H9 (cell line): ENCODE results near the gene MGAT2. TPM values are rescaled to one million over a fixed set of nuclear protein-coding genes. Genes with fewer than 3 reads are reported as not detected.

Experiments used
- DNase-seq: peaks from one replicate; pipeline ENCODE4 v3.0.0-alpha.2; 2017
- H2AFZ ChIP-seq: one replicate; pipeline ENCODE4 v1.6.1; 2013; ENCODE audit warnings: mild to moderate bottlenecking, low read length, control low read depth, moderate library complexity
- H2AK5ac ChIP-seq: 2 replicates; pipeline ENCODE4 v1.6.1; 2013; ENCODE audit warnings: low read length, control low read depth, mixed read lengths; ENCODE audit not compliant: insufficient read length
- H2BK120ac ChIP-seq: one replicate; pipeline ENCODE4 v1.6.1; 2013; ENCODE audit warnings: low read depth, mild to moderate bottlenecking, low read length, control low read depth, inconsistent platforms; ENCODE audit not compliant: poor library complexity, severe bottlenecking
- H2BK12ac ChIP-seq: 2 replicates; pipeline ENCODE4 v1.6.1; 2013; ENCODE audit warnings: low read length, control low read depth, mixed read lengths, low read depth; ENCODE audit not compliant: insufficient read length
- H2BK15ac ChIP-seq: 2 replicates; pipeline ENCODE4 v1.6.1; 2013; ENCODE audit warnings: low read depth, low read length, control low read depth
- H2BK20ac ChIP-seq: one replicate; pipeline ENCODE4 v1.6.1; 2013; ENCODE audit warnings: low read depth, mild to moderate bottlenecking, low read length, control low read depth, inconsistent platforms; ENCODE audit not compliant: poor library complexity, severe bottlenecking
- H2BK5ac ChIP-seq: 2 replicates; pipeline ENCODE4 v1.6.1; 2013; ENCODE audit warnings: low read length, control low read depth, mixed read lengths; ENCODE audit not compliant: insufficient read length
- H3K14ac ChIP-seq: 2 replicates; pipeline ENCODE4 v1.6.1; 2013; ENCODE audit warnings: low read length, control low read depth; ENCODE audit not compliant: insufficient read depth
- H3K18ac ChIP-seq: 2 replicates; pipeline ENCODE4 v1.6.1; 2013; ENCODE audit warnings: low read depth, mild to moderate bottlenecking, mixed read lengths, low read length, control low read depth; ENCODE audit not compliant: insufficient read length
- H3K23ac ChIP-seq: 2 replicates; pipeline ENCODE4 v1.6.1; 2013; ENCODE audit warnings: low read length, control low read depth, mixed read lengths, low read depth; ENCODE audit not compliant: insufficient read length
- H3K23me2 ChIP-seq: 2 replicates; pipeline ENCODE4 v1.6.1; 2013; ENCODE audit warnings: low read depth, mild to moderate bottlenecking, mixed read lengths, low read length, control low read depth; ENCODE audit not compliant: insufficient read length, poor library complexity, severe bottlenecking
- H3K27ac ChIP-seq: 2 replicates; pipeline ENCODE4 v1.5.1; 2013; ENCODE audit warnings: low read length, control low read depth, mixed read lengths, low read depth; ENCODE audit not compliant: insufficient read length
- H3K27me3 ChIP-seq: 2 replicates; pipeline ENCODE4 v1.6.1; 2013; ENCODE audit warnings: low read length, control low read depth, inconsistent platforms; ENCODE audit not compliant: insufficient read depth
- H3K4ac ChIP-seq: 2 replicates; pipeline ENCODE4 v1.6.1; 2013; ENCODE audit warnings: low read depth, mild to moderate bottlenecking, control low read depth, inconsistent platforms, low read length, moderate library complexity
- H3K4me1 ChIP-seq: 2 replicates; pipeline ENCODE4 v1.6.1; 2013; ENCODE audit warnings: low read length, control low read depth, inconsistent platforms; ENCODE audit not compliant: insufficient read depth
- H3K4me2 ChIP-seq: 2 replicates; pipeline ENCODE4 v1.6.1; 2013; ENCODE audit warnings: low read length, control low read depth, mixed read lengths; ENCODE audit not compliant: insufficient read length, insufficient read depth
- H3K56ac ChIP-seq: 2 replicates; pipeline ENCODE4 v1.6.1; 2013; ENCODE audit warnings: low read depth, mild to moderate bottlenecking, mixed read lengths, low read length, control low read depth; ENCODE audit not compliant: insufficient read length
- H3K79me1 ChIP-seq: 2 replicates; pipeline ENCODE4 v1.6.1; 2013; ENCODE audit warnings: low read depth, mild to moderate bottlenecking, moderate library complexity, low read length, control low read depth, inconsistent platforms; ENCODE audit not compliant: insufficient read depth, poor library complexity, severe bottlenecking
- H3K79me2 ChIP-seq: 2 replicates; pipeline ENCODE4 v1.6.1; 2013; ENCODE audit warnings: low read length, control low read depth, inconsistent platforms; ENCODE audit not compliant: insufficient read depth
- H3K9ac ChIP-seq: 2 replicates; pipeline ENCODE4 v1.6.1; 2013; ENCODE audit warnings: low read length, control low read depth, mixed read lengths; ENCODE audit not compliant: insufficient read length; ENCODE audit errors: extremely low read depth
- H3K9me3 ChIP-seq: one replicate; pipeline ENCODE4 v1.6.1; 2013; ENCODE audit warnings: low read depth, low read length, inconsistent platforms; ENCODE audit not compliant: control insufficient read depth
- H3T11ph ChIP-seq: one replicate; pipeline ENCODE4 v1.6.1; 2013; ENCODE audit warnings: mild to moderate bottlenecking, low read length, control low read depth, inconsistent platforms
- H4K20me1 ChIP-seq: one replicate; pipeline ENCODE4 v1.6.1; 2013; ENCODE audit not compliant: control insufficient read depth, insufficient read length, insufficient read depth
- H4K5ac ChIP-seq: 2 replicates; pipeline ENCODE4 v1.6.1; 2013; ENCODE audit warnings: low read depth, mild to moderate bottlenecking, mixed read lengths, low read length, control low read depth; ENCODE audit not compliant: insufficient read length
- H4K8ac ChIP-seq: replicated peaks from 2 replicates; pipeline ENCODE4 v1.6.1; 2013; ENCODE audit warnings: low read length, control low read depth, mixed read lengths, low read depth; ENCODE audit not compliant: insufficient read length
- H4K91ac ChIP-seq: 2 replicates; pipeline ENCODE4 v1.6.1; 2013; ENCODE audit warnings: low read depth, mild to moderate bottlenecking, moderate library complexity, mixed read lengths, low read length, control low read depth; ENCODE audit not compliant: insufficient read length
- H3K27ac Mint-ChIP-seq, 3 experiments: 2 replicates in 2 of 3; 3 replicates in 1 of 3; pipeline ENCODE4 v1.8.0; 2020 to 2021; ENCODE audit warnings: mixed read lengths in 3 of 3, mild to moderate bottlenecking in 1 of 3, moderate library complexity in 1 of 3
- H3K27me3 Mint-ChIP-seq: 2 replicates; pipeline ENCODE4 v1.8.0; 2021; ENCODE audit warnings: low read depth, mild to moderate bottlenecking, moderate library complexity, mixed read lengths
- H3K36me3 Mint-ChIP-seq, 3 experiments: 2 replicates in 2 of 3; 3 replicates in 1 of 3; pipeline ENCODE4 v1.8.0; 2020 to 2021; ENCODE audit warnings: low read depth in 3 of 3, mixed read lengths in 3 of 3; ENCODE audit not compliant: insufficient read depth in 1 of 3
- H3K4me1 Mint-ChIP-seq, 2 experiments: 2 replicates each; pipeline ENCODE4 v1.8.0; 2020; ENCODE audit warnings: mixed read lengths in 2 of 2
- H3K4me3 Mint-ChIP-seq, 2 experiments: 2 replicates in 1 of 2; 3 replicates in 1 of 2; pipeline ENCODE4 v1.8.0; 2020 to 2021; ENCODE audit warnings: mild to moderate bottlenecking in 2 of 2, mixed read lengths in 2 of 2, moderate library complexity in 1 of 2
- H3K9me3 Mint-ChIP-seq, 2 experiments: 2 replicates in 1 of 2; 3 replicates in 1 of 2; pipeline ENCODE4 v1.8.0; 2020; ENCODE audit warnings: mild to moderate bottlenecking in 2 of 2, mixed read lengths in 2 of 2, moderate library complexity in 1 of 2
- CTCF ChIP-seq: fragments of 200-600 bp; sonication (generic); conservative IDR thresholded peaks from 3 replicates; pipeline ENCODE4 v1.8.0; 2021; ENCODE audit warnings: antibody characterized with exemption, mild to moderate bottlenecking
- WGBS: extraction: QIAGEN DNeasy Blood & Tissue Kit; methylation state at CpG from one replicate; pipeline ENCODE4 v1.1.7; 2013; ENCODE audit warnings: missing lambda C conversion rate, low lambda C conversion rate, mixed read lengths; ENCODE audit not compliant: insufficient read length; ENCODE audit errors: extremely low coverage; 5-methylcytosine and 5-hydroxymethylcytosine counted together
- total RNA-seq: library from RNA; stranded (reverse); gene quantifications from 2 replicates; pipeline ENCODE4 v1.2.1, GENCODE V29; 2021

MGAT2 gene
- total RNA-seq, 1 experiment from 2014 or later, result 24.5 TPM

GRCh38 chr14:49579841-49580240 is 40.8 kb upstream of the MGAT2 start:
- peaks cover 9% of the 10 kb centered on the region for H3K79me1 ChIP-seq
- peaks cover 3% of the 10 kb centered on the region for H3K23me2 ChIP-seq
- DNase-seq, result no peak
- H2BK20ac ChIP-seq, result no peak overlapping the region
- H4K20me1 ChIP-seq, result no peaks in the 10 kb centered on the region
- peaks cover 5% of the 10 kb centered on the region; the same call in 1 of the 2 replicates for H3K4me1 ChIP-seq
- no peak overlapping the region for H3K27ac ChIP-seq
- peak overlapping the region in 2 of 3 experiments; percentile 14 to 30; a peak in 4 of 7 replicates for H3K27ac Mint-ChIP-seq
- peaks cover 26 to 31% of the 10 kb centered on the region in 2 experiments for H3K4me1 Mint-ChIP-seq
- H3K27me3 Mint-ChIP-seq, result no peaks in the 10 kb centered on the region
- no peak overlapping the region for H3K14ac ChIP-seq
- no peak overlapping the region for H3K4me3 Mint-ChIP-seq
- H3K36me3 Mint-ChIP-seq, result peaks cover 49 to 57% (median 51%) of the 10 kb centered on the region in 3 experiments
- H4K8ac ChIP-seq, result no peak overlapping the region
- H3K9me3 ChIP-seq, result no peaks in the 10 kb centered on the region
- H4K5ac ChIP-seq, result no peak overlapping the region
- H2AK5ac ChIP-seq, result no peak overlapping the region
- H3K56ac ChIP-seq, result no peak overlapping the region
- no peak overlapping the region for H3K4ac ChIP-seq
- no peaks in the 10 kb centered on the region for H3K27me3 ChIP-seq
- H3K9me3 Mint-ChIP-seq, result no peaks in the 10 kb centered on the region
- H3T11ph ChIP-seq, result no peak overlapping the region
- WGBS, result no CpG with 5 or more reads among the region's 2 CpGs
- no peak overlapping the region for H3K18ac ChIP-seq
- peaks cover 12% of the 10 kb centered on the region; the same call in 1 of the 2 replicates for H3K79me2 ChIP-seq
- no peak overlapping the region for H2BK15ac ChIP-seq
- no peak for TF ChIP-seq CTCF
- H2BK5ac ChIP-seq, result no peak overlapping the region
- H2AFZ ChIP-seq, result no peak overlapping the region
- H3K9ac ChIP-seq, result no peak overlapping the region
- H3K4me2 ChIP-seq, result no peak overlapping the region
- H3K23ac ChIP-seq, result no peak overlapping the region
- H2BK12ac ChIP-seq, result no peak overlapping the region
- no peak overlapping the region for H4K91ac ChIP-seq
- no peak overlapping the region for H2BK120ac ChIP-seq
